MM.1S (cell line): ENCODE data around the gene GPC1.

Experiments used
- DNase-seq: peaks from one replicate; pipeline ENCODE4 v3.0.0-alpha.2; 2015
- H2AFZ ChIP-seq: fragments of 300-600 bp; sonication (generic); 2 replicates; pipeline ENCODE4 v1.6.0; 2016; ENCODE audit warnings: antibody characterized with exemption, low read length
- H3F3A ChIP-seq: fragments of 300-600 bp; sonication (generic); 2 replicates; pipeline ENCODE4 v1.6.1; 2016; ENCODE audit warnings: mild to moderate bottlenecking, antibody characterized with exemption, low read length, moderate library complexity, mixed read lengths; ENCODE audit not compliant: insufficient read depth
- H3K27ac ChIP-seq: fragments of 300-600 bp; sonication (generic); 2 replicates; pipeline ENCODE4 v1.5.1; 2016; ENCODE audit warnings: mild to moderate bottlenecking, low read length
- H3K27me3 ChIP-seq: fragments of 300-600 bp; sonication (generic); replicated peaks from 2 replicates; pipeline ENCODE4 v1.6.0; 2016; ENCODE audit warnings: low read length; ENCODE audit not compliant: insufficient read depth
- H3K36me3 ChIP-seq: fragments of 300-600 bp; sonication (generic); replicated peaks from 2 replicates; pipeline ENCODE4 v1.6.1; 2016; ENCODE audit warnings: mild to moderate bottlenecking, low read length, mixed read lengths; ENCODE audit not compliant: insufficient read depth
- H3K4me1 ChIP-seq: fragments of 300-600 bp; sonication (generic); 2 replicates; pipeline ENCODE4 v1.6.1; 2016; ENCODE audit warnings: low read length, mixed read lengths
- H3K4me2 ChIP-seq: fragments of 300-600 bp; sonication (generic); 2 replicates; pipeline ENCODE4 v1.6.0; 2016; ENCODE audit warnings: low read depth, low read length
- H3K4me3 ChIP-seq: fragments of 300-600 bp; sonication (generic); 2 replicates; pipeline ENCODE4 v1.5.1; 2016; ENCODE audit warnings: low read length, mixed read lengths
- H3K79me2 ChIP-seq: fragments of 300-600 bp; sonication (generic); 2 replicates; pipeline ENCODE4 v1.6.1; 2016; ENCODE audit warnings: mixed run types, low read length, mixed read lengths
- H3K9ac ChIP-seq: fragments of 300-600 bp; sonication (generic); 2 replicates; pipeline ENCODE4 v1.6.1; 2016; ENCODE audit warnings: low read length, mixed read lengths
- H3K9me2 ChIP-seq: fragments of 300-600 bp; sonication (generic); replicated peaks from 2 replicates; pipeline ENCODE4 v1.6.1; 2016; ENCODE audit warnings: mild to moderate bottlenecking, low read length, mixed read lengths; ENCODE audit not compliant: insufficient read depth
- H3K9me3 ChIP-seq: fragments of 300-600 bp; sonication (generic); replicated peaks from 2 replicates; pipeline ENCODE4 v1.6.1; 2016; ENCODE audit warnings: mild to moderate bottlenecking, low read length, mixed read lengths; ENCODE audit not compliant: insufficient read depth
- H4K20me1 ChIP-seq: fragments of 300-600 bp; sonication (generic); 2 replicates; pipeline ENCODE4 v1.6.1; 2016; ENCODE audit warnings: mild to moderate bottlenecking, low read length, moderate library complexity, mixed read lengths; ENCODE audit not compliant: insufficient read depth
- EZH2 ChIP-seq: fragments of 300-600 bp; sonication (generic); optimal IDR thresholded peaks from 2 replicates; pipeline ENCODE3; 2017; ENCODE audit warnings: low read depth, mild to moderate bottlenecking, antibody characterized with exemption, low read length, mixed read lengths
- EZH2phosphoT487 ChIP-seq: fragments of 300-600 bp; sonication (generic); IDR thresholded peaks from 2 replicates; pipeline ENCODE4 v1.6.1; 2018; ENCODE audit warnings: antibody characterized with exemption, low read length
- TF ChIP-seq, protein P1 (sequence below): fragments of 300-600 bp; sonication (generic); IDR thresholded peaks from 2 replicates; pipeline ENCODE4 v1.5.1; 2016; ENCODE audit warnings: antibody characterized with exemption, low read length, mixed read lengths

GPC1 gene

DNA sequence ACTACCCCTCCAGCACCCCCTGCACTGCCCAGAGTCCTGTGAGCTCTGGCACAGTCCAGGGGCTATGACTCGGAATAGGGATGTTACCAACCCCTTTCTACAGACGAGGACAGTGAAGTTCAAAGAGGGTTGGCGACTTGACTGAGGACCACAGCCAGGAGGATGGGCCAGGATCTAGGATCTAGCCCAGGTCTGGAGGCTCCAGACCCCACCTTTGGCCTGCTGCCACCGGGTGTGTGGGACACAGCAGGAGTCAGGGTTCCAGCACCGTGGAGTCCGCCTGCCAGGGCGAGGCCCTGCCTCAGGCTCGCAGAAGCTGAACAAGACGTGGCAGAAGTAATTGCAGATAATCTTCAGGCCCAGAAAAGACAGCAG, 37.9 kb upstream of the GPC1 start:
- TF ChIP-seq EZH2phosphoT487 (no peak), EZH2 (no peak)
- TF ChIP-seq, protein P1, sequence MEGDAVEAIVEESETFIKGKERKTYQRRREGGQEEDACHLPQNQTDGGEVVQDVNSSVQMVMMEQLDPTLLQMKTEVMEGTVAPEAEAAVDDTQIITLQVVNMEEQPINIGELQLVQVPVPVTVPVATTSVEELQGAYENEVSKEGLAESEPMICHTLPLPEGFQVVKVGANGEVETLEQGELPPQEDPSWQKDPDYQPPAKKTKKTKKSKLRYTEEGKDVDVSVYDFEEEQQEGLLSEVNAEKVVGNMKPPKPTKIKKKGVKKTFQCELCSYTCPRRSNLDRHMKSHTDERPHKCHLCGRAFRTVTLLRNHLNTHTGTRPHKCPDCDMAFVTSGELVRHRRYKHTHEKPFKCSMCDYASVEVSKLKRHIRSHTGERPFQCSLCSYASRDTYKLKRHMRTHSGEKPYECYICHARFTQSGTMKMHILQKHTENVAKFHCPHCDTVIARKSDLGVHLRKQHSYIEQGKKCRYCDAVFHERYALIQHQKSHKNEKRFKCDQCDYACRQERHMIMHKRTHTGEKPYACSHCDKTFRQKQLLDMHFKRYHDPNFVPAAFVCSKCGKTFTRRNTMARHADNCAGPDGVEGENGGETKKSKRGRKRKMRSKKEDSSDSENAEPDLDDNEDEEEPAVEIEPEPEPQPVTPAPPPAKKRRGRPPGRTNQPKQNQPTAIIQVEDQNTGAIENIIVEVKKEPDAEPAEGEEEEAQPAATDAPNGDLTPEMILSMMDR: no peak
- Histone ChIP-seq H3K79me2 (no peaks in the 10 kb centered on the region), H3K36me3 (no peaks in the 10 kb centered on the region), H3K9ac (no peak overlapping the region), H3K9me3 (no peaks in the 10 kb centered on the region), H3K27ac (no peak overlapping the region), H3K4me3 (no peak overlapping the region), H3K4me2 (no peak overlapping the region), H2AFZ (no peak overlapping the region), H4K20me1 (no peaks in the 10 kb centered on the region), H3K4me1 (no peaks in the 10 kb centered on the region), H3F3A (no peaks in the 10 kb centered on the region), H3K27me3 (peaks cover 38% of the 10 kb centered on the region), H3K9me2 (no peaks in the 10 kb centered on the region)
- DNase-seq: no peak

DNA sequence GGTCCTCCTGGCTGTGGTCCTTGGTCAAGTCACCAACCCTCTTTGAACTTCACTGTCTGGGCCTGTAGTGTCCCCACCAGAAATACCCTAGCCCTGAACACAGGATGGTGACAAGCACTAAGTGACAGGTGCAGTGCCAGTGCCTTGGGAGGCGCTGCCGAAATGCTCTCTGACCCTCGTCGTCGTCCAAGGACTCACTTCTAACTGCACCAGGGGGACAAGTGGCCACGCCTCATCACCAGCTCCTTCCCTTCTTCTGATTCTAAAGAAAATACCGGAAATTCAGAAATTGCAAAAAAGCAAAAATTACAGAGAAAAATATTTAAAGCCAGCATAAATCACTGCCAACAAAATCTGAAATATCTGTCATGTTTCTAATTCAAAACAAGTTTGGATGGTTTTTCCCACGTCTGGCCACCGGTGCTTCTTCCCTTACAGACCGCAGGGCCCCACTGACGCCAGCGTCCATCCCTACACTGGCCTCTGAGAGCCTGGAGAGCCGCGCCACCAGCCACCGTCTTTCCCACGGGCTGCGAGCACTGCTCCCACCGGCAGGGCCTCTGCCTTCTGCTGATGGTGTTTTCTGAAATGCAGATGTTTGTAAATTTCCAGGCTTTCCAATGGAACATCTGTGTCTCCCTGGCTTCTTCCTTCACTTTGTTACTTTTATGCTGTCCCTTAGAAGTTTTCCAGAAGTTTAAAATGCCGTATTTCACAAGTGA, 37.4 kb upstream of the GPC1 start:
- H3K9me2 ChIP-seq: no peaks in the 10 kb centered on the region
- no peak overlapping the region for H3K4me2 ChIP-seq
- no peak for DNase-seq
- H3K9ac ChIP-seq: no peak overlapping the region
- TF ChIP-seq EZH2phosphoT487: no peak
- TF ChIP-seq, protein P1: no peak
- no peak for TF ChIP-seq EZH2
- H3K4me1 ChIP-seq: no peaks in the 10 kb centered on the region
- H3F3A ChIP-seq: no peaks in the 10 kb centered on the region
- peaks cover 38% of the 10 kb centered on the region for H3K27me3 ChIP-seq
- no peak overlapping the region for H2AFZ ChIP-seq
- H3K9me3 ChIP-seq: no peaks in the 10 kb centered on the region
- H3K79me2 ChIP-seq: no peaks in the 10 kb centered on the region
- no peak overlapping the region for H3K27ac ChIP-seq
- H3K36me3 ChIP-seq: no peaks in the 10 kb centered on the region
- no peaks in the 10 kb centered on the region for H4K20me1 ChIP-seq
- no peak overlapping the region for H3K4me3 ChIP-seq

DNA sequence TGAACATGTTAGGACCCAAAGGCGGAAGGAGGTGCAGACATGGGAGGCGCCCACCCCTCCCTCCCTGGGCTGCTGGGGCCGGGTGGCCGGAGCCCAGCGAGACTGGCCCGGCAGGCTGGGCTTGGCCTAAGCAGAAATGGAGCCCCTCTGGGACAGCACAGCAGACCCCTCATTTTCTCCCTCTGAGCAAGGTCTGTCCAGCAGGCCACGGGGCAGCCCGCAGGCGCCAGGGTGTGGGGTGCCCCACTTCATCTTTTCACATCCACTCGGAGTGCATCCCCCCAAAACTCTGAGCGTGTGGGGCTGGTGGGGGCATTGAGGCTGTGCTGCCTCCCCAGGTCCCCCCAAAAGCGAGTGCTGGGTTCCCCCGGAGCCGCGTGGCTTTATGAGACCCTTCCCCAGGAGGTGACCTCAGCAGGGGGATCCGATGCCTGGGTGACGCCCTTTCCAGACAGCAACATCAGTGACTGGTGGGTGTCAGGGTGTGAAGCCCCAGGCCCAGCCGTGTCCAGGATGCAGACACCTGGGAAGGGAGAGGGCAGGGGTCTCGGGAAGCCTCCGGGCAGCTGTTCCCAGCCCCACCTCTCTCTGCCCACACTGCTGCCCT, 36.7 kb upstream of the GPC1 start:
- H2AFZ ChIP-seq: no peak overlapping the region
- H4K20me1 ChIP-seq: no peaks in the 10 kb centered on the region
- H3K9me2 ChIP-seq: no peaks in the 10 kb centered on the region
- no peaks in the 10 kb centered on the region for H3K4me1 ChIP-seq
- peaks cover 33% of the 10 kb centered on the region for H3K27me3 ChIP-seq
- TF ChIP-seq, protein P1: no peak
- H3K36me3 ChIP-seq: no peaks in the 10 kb centered on the region
- no peak overlapping the region for H3K9ac ChIP-seq
- H3K79me2 ChIP-seq: no peaks in the 10 kb centered on the region
- H3K9me3 ChIP-seq: no peaks in the 10 kb centered on the region
- no peaks in the 10 kb centered on the region for H3F3A ChIP-seq
- H3K4me2 ChIP-seq: no peak overlapping the region
- no peak for DNase-seq
- no peak overlapping the region for H3K27ac ChIP-seq
- H3K4me3 ChIP-seq: no peak overlapping the region
